Calu3 (cell line): ENCODE results near the gene CCKAR. TPM values are rescaled to one million over a fixed set of nuclear protein-coding genes. Genes with fewer than 3 reads are reported as not detected.

Experiments used
- BruUV-seq: library from RNA; stranded (reverse); fragments of 400-500 nt; replicated peaks from 2 replicates; lab custom pipeline; 2021; lab: Mats Ljungman, UMichigan
- CTCF ChIA-PET: fragments of 300-600 bp; sonication (Branson Sonifier 250); formaldehyde crosslinking; loops from one replicate; lab custom pipeline; 2022; ENCODE audit warnings: antibody characterized with exemption; lab: Charles Lee
- DNase-seq: peaks from one replicate; pipeline ENCODE4 v3.0.0; 2022
- H3K27ac Mint-ChIP-seq: one replicate; pipeline ENCODE4 v1.8.0; 2022; ENCODE audit warnings: mixed read lengths; ENCODE audit not compliant: unreplicated experiment
- H3K27me3 Mint-ChIP-seq: one replicate; pipeline ENCODE4 v1.8.0; 2022; ENCODE audit warnings: mixed read lengths; ENCODE audit not compliant: unreplicated experiment
- H3K36me3 Mint-ChIP-seq: one replicate; pipeline ENCODE4 v1.8.0; 2022; ENCODE audit warnings: mild to moderate bottlenecking, moderate library complexity, mixed read lengths; ENCODE audit not compliant: insufficient read depth, unreplicated experiment
- H3K4me1 Mint-ChIP-seq: one replicate; pipeline ENCODE4 v1.8.0; 2022; ENCODE audit warnings: mild to moderate bottlenecking, low read depth, mixed read lengths; ENCODE audit not compliant: unreplicated experiment
- H3K4me3 Mint-ChIP-seq: one replicate; pipeline ENCODE4 v1.8.0; 2022; ENCODE audit warnings: mild to moderate bottlenecking, low read depth, moderate library complexity, mixed read lengths; ENCODE audit not compliant: unreplicated experiment
- H3K9me3 Mint-ChIP-seq: one replicate; pipeline ENCODE4 v1.8.0; 2022; ENCODE audit warnings: low read depth, mixed read lengths; ENCODE audit not compliant: unreplicated experiment
- CTCF ChIP-seq: fragments of 200-600 bp; IDR thresholded peaks from one replicate; pipeline ENCODE4 v1.8.0; 2022; ENCODE audit warnings: antibody characterized with exemption; ENCODE audit not compliant: unreplicated experiment
- intact Hi-C: fragments of 100-400 bp; cut with micrococcal nuclease; formaldehyde crosslinking; loops from one replicate; pipeline ENCODE4 v1.10.0; 2022; ENCODE audit not compliant: unreplicated experiment
- total RNA-seq: library from RNA; stranded (reverse); gene quantifications from 2 replicates; pipeline ENCODE4 v1.2.3, GENCODE V29; 2022

The CCKAR gene
- total RNA-seq, 1 experiment from 2014 or later = not detected

DNA sequence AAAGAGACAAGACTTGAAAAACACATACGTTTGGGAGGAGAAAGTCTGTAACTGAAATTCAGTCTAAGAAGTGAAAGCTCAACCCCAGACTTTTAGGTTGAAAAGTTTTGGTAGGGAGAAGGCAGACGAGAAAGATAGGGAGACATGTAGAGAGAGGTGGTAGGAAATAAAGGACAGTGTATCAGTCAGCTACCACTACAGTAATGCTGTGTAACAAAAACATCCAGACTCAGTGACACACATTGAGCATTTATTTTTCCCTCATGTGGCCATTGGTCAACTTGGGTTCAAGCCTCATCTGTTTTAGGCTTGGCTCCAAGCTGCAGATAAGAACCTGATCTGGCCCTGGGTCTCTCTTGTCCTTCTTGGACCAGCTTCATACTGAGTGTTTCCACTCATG is 26.9 kb downstream of the CCKAR start:
- H3K36me3 Mint-ChIP-seq = no peaks in the 10 kb centered on the region
- peaks cover 35% of the 10 kb centered on the region for H3K27me3 Mint-ChIP-seq
- no peak for DNase-seq
- intact Hi-C loops = no loop called here
- no peak for TF ChIP-seq CTCF
- H3K9me3 Mint-ChIP-seq = peaks cover 2% of the 10 kb centered on the region
- H3K27ac Mint-ChIP-seq = no peak overlapping the region
- no peaks in the 10 kb centered on the region for H3K4me1 Mint-ChIP-seq
- CTCF ChIA-PET = no interaction called here
- no peak overlapping the region for H3K4me3 Mint-ChIP-seq
- BruUV-seq = no TSS peak

DNA sequence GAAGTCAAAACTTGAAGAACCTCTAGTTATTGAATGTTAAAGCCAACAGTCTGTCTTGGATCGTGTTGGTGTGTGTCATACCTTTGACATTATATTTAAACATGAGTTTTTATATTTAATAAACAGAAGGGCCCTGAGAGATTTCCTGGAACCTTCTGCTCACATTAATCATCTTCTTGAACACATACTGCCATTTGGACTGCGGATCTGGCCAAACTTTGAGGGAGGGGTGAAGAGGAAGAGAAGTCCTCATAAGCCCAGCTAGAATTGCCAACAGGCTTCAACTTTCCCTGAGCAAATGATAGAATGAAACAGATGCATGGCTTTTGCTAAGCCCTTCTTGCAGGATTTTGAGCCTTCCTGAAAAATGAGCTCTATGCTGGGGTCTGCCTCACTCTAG is 27.4 kb downstream of the CCKAR start:
- no peaks in the 10 kb centered on the region for H3K4me1 Mint-ChIP-seq
- H3K4me3 Mint-ChIP-seq = no peak overlapping the region
- DNase-seq = no peak
- BruUV-seq = no TSS peak
- TF ChIP-seq CTCF = no peak
- CTCF ChIA-PET = no interaction called here
- H3K9me3 Mint-ChIP-seq = peaks cover 2% of the 10 kb centered on the region
- intact Hi-C loops = no loop called here
- H3K27me3 Mint-ChIP-seq = peaks cover 29% of the 10 kb centered on the region
- no peak overlapping the region for H3K27ac Mint-ChIP-seq
- H3K36me3 Mint-ChIP-seq = no peaks in the 10 kb centered on the region

DNA sequence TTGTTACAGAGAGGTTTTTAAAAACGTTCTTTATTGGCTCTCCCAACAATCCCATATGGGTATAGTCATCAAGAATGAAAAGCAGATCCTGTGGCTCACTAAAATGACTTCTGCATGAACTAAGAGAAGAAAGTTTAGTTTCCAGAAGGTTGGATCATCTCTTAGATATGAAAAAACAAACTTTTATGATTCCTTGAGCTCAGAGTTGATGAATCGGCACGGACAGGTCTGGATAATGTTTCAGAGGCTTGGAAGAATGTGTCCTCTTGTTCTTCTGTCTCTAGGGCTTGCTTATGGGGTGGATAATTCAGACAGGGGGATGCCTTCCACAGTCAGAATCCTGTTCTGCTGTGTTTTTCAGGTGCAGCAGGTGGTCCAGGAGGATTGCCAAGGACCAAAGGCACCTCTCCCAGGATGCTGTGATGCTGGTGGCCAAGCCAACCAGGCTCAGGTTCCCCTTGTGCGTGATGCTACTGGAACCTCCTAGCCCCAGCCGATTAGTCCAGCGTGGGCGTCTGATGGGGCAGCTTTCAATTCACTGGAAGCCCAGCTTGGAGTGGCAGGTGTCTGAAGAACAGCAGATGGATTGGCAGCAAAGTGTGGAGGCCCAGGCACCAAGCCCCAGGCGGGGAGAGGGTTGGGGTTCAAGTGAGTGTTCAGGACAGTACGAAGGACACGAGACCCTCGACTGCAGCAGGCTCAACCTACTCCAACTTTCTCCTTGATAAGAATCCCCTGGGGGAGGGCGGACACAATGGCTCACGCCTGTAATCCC is 30.3 kb downstream of the CCKAR start:
- intact Hi-C loops = loop anchor here (2.0 kb wide), 2 partner anchors 261 to 551 kb away; no protein-coding TSS in a partner anchor
- H3K36me3 Mint-ChIP-seq = no peaks in the 10 kb centered on the region
- no peak overlapping the region for H3K4me3 Mint-ChIP-seq
- no peak for TF ChIP-seq CTCF
- CTCF ChIA-PET = no interaction called here
- peaks cover 18% of the 10 kb centered on the region for H3K27me3 Mint-ChIP-seq
- DNase-seq = no peak
- H3K27ac Mint-ChIP-seq = no peak overlapping the region
- no TSS peak for BruUV-seq
- H3K9me3 Mint-ChIP-seq = peaks cover 2% of the 10 kb centered on the region
- no peaks in the 10 kb centered on the region for H3K4me1 Mint-ChIP-seq

GRCh38 chr4:26459054-26459755 is 31.1 kb downstream of the CCKAR start:
- Mint-ChIP-seq H3K4me1 (no peaks in the 10 kb centered on the region), H3K9me3 (peaks cover 2% of the 10 kb centered on the region), H3K36me3 (no peaks in the 10 kb centered on the region), H3K27me3 (peaks cover 10% of the 10 kb centered on the region), H3K4me3 (no peak overlapping the region), H3K27ac (no peak overlapping the region)
- TF ChIP-seq CTCF = no peak
- CTCF ChIA-PET = interaction anchor here (0.8 to 1.0 kb wide), 2 partner anchors 261 to 263 kb away, joined by 3 read pairs; no protein-coding TSS in a partner anchor
- DNase-seq = peak; percentile 5
- no TSS peak for BruUV-seq
- intact Hi-C loops = loop anchor here (2.0 kb wide), 2 partner anchors 262 to 552 kb away; no protein-coding TSS in a partner anchor
